K562 (cell line): Measurements from ENCODE around the gene CACNA1I. TPM values are rescaled to one million over a fixed set of nuclear protein-coding genes. Genes with fewer than 3 reads are reported as not detected.
A peak's percentile ranks its signal among the peaks of the same experiment; 100 is the strongest.

Experiments used
- ATAC-seq: fragments of 200-7000 bp; cut with Tn5 transposase; 3 replicates; pipeline ENCODE4 v1.9.1; 2020; ENCODE audit warnings: moderate library complexity
- BruUV-seq: library from RNA; stranded (reverse); fragments of 400-500 nt; replicated peaks from 2 replicates; lab custom pipeline; 2021; lab: Mats Ljungman, UMichigan
- CTCF ChIA-PET: fragments of 300-600 bp; formaldehyde crosslinking; extraction: SDS; loops from one replicate; lab custom pipeline; 2021; ENCODE audit warnings: low intra/inter-chr PET ratio; lab: Yijun Ruan, JAX
- POLR2A ChIA-PET: fragments of 300-600, 350-650 bp; sonication (Branson Sonifier 250); formaldehyde crosslinking; extraction: SDS; loops from one replicate; lab custom pipeline; 2021; ENCODE audit warnings: antibody characterized with exemption, inconsistent platforms; lab: Yijun Ruan, JAX
- DNase-seq, 4 experiments: peaks; one replicate each; pipeline versions ENCODE4 v3.0.0 to v3.0.0-alpha.2; 2011 to 2018; ENCODE audit warnings: low spot score in 3 of 4, mixed read lengths in 3 of 4; ENCODE audit errors: extremely low read depth in 1 of 4
- FAIRE-seq: peaks from 2 replicates; lab custom pipeline; 2011; peaks lifted over from hg19 to GRCh38; lab: Jason Lieb, UNC
- H2AFZ ChIP-seq: 2 replicates; pipeline ENCODE4 v1.6.0; 2011; ENCODE audit warnings: low read depth, low read length, control low read depth, inconsistent platforms
- H3K27ac ChIP-seq: fragments of 200-600 bp; 3 replicates; pipeline ENCODE4 v1.8.0; 2011; ENCODE audit warnings: low read depth, mild to moderate bottlenecking, control low read depth, inconsistent platforms, low read length, moderate library complexity, mixed read lengths; ENCODE audit errors: extremely low read depth
- H3K27me3 ChIP-seq, 2 experiments: fragments of 300-600 bp in 1 of 2; 2 replicates in 1 of 2; 3 replicates in 1 of 2; pipeline versions ENCODE4 v1.6.0 to v1.8.0; 2011; ENCODE audit warnings: inconsistent platforms in 2 of 2, low read length in 2 of 2, mild to moderate bottlenecking in 1 of 2, mixed read lengths in 1 of 2, moderate library complexity in 1 of 2; ENCODE audit not compliant: control insufficient read depth in 2 of 2, insufficient read depth in 2 of 2
- H3K36me3 ChIP-seq: fragments of 300-600 bp; 3 replicates; pipeline ENCODE4 v1.8.0; 2011; ENCODE audit warnings: mild to moderate bottlenecking, low read length, inconsistent platforms; ENCODE audit not compliant: control insufficient read depth, insufficient read depth
- H3K4me1 ChIP-seq, 2 experiments: fragments of 200-600 bp in 1 of 2; replicated peaks in 1 of 2; 2 replicates in 1 of 2; 3 replicates in 1 of 2; pipeline versions ENCODE4 v1.5.1 to v1.8.0; 2011; ENCODE audit warnings: inconsistent platforms in 2 of 2, low read length in 2 of 2, mild to moderate bottlenecking in 1 of 2, mixed read lengths in 1 of 2, moderate library complexity in 1 of 2; ENCODE audit not compliant: control insufficient read depth in 2 of 2, insufficient read depth in 2 of 2
- H3K4me2 ChIP-seq: 2 replicates; pipeline ENCODE4 v1.6.1; 2011; ENCODE audit warnings: low read length, control low read depth, inconsistent platforms, mixed read lengths; ENCODE audit not compliant: insufficient read depth
- H3K4me3 ChIP-seq: fragments of 200-600 bp; sonication (generic), shearing (Covaris generic); 2 replicates; pipeline ENCODE4 v1.5.1; 2016; ENCODE audit warnings: control low read depth, inconsistent platforms
- H3K79me2 ChIP-seq: fragments of 200-600 bp; 3 replicates; pipeline ENCODE4 v1.8.0; 2011; ENCODE audit warnings: low read length, inconsistent platforms; ENCODE audit not compliant: control insufficient read depth, insufficient read depth
- H3K9ac ChIP-seq, 2 experiments: 2 replicates each; pipeline versions ENCODE4 v1.6.0 to v1.6.1; 2011; ENCODE audit warnings: low read depth in 2 of 2, low read length in 2 of 2, control low read depth in 1 of 2, inconsistent platforms in 1 of 2, mild to moderate bottlenecking in 1 of 2, mixed read lengths in 1 of 2; ENCODE audit not compliant: insufficient read depth in 1 of 2
- H3K9me1 ChIP-seq: one replicate; pipeline ENCODE4 v1.6.0; 2011; ENCODE audit warnings: inconsistent platforms, mild to moderate bottlenecking, low read length, moderate library complexity; ENCODE audit not compliant: control insufficient read depth, insufficient read depth
- H3K9me3 ChIP-seq: replicated peaks from 2 replicates; pipeline ENCODE4 v1.5.1; 2011; ENCODE audit warnings: low read depth, low read length, inconsistent platforms; ENCODE audit not compliant: control insufficient read depth, insufficient read depth
- H4K20me1 ChIP-seq: replicated peaks from 2 replicates; pipeline ENCODE4 v1.6.1; 2011; ENCODE audit warnings: low read length, inconsistent platforms, mixed read lengths; ENCODE audit not compliant: control insufficient read depth, insufficient read depth
- BCOR ChIP-seq: fragments of 450-650 bp; IDR thresholded peaks from 2 replicates; pipeline ENCODE4 v1.6.1; 2016
- HNRNPH1 ChIP-seq: fragments of 200-400 bp; formaldehyde crosslinking; optimal IDR thresholded peaks from 2 replicates; pipeline ENCODE3; 2017; ENCODE audit warnings: low read depth, mild to moderate bottlenecking, low read length, moderate library complexity
- KLF1 ChIP-seq: fragments of 450-650 bp; IDR thresholded peaks from 2 replicates; pipeline ENCODE4 v1.6.1; 2016; ENCODE audit warnings: missing genetic modification characterization, missing compliant biosample characterization
- RBBP5 ChIP-seq: fragments of 200-600 bp; sonication (generic); IDR thresholded peaks from 2 replicates; pipeline ENCODE4 v1.6.1; 2012; ENCODE audit warnings: borderline replicate concordance, mild to moderate bottlenecking, low read length, control low read depth, inconsistent platforms; ENCODE audit not compliant: insufficient read depth, poor library complexity, severe bottlenecking
- SMARCA5 ChIP-seq: fragments of 450-650 bp; IDR thresholded peaks from 2 replicates; pipeline ENCODE4 v1.6.1; 2016
- SP2 ChIP-seq: IDR thresholded peaks from 2 replicates; pipeline ENCODE4 v1.6.1; 2011; ENCODE audit warnings: mild to moderate bottlenecking, low read depth, low read length, moderate library complexity; ENCODE audit not compliant: poor library complexity, severe bottlenecking; ENCODE audit errors: extremely low read depth
- USF1 ChIP-seq: sonication (generic); formaldehyde crosslinking; IDR thresholded peaks from 2 replicates; pipeline ENCODE4 v1.9.0; 2022; ENCODE audit warnings: mild to moderate bottlenecking, missing genetic modification reagents
- ZNF407 ChIP-seq: fragments of 450-650 bp; IDR thresholded peaks from 2 replicates; pipeline ENCODE4 v1.6.1; 2016; ENCODE audit warnings: low read depth
- WGBS: fragments of 100-300 bp; shearing (Covaris generic); methylation state at CpG from one replicate; pipeline ENCODE4 v1.1.6; 2016; ENCODE audit warnings: low coverage, mixed read lengths; ENCODE audit not compliant: insufficient coverage; ENCODE audit errors: missing lambda C conversion rate; 5-methylcytosine and 5-hydroxymethylcytosine counted together
- in situ Hi-C: fragments of 300-500 bp; cut with MboI; formaldehyde crosslinking; loops from 4 replicates; pipeline ENCODE4 v1.15.0; 2018; ENCODE audit warnings: inconsistent platforms, mixed read lengths
- intact Hi-C: fragments of 100-400 bp; cut with micrococcal nuclease; formaldehyde crosslinking; loops from 2 replicates; pipeline ENCODE4 v1.14.2; 2022
- polyA plus RNA-seq, 8 experiments: library from polyadenylated mRNA; depleted of rRNA in 4 of 8; stranded (reverse) in 5 of 8; unstranded in 3 of 8; fragments of >200 nt; fragmentation: Nextera tagmentation in 2 of 8; fragmentation: Illumina TruSeq in 1 of 8; extraction: Ambion mirVana in 2 of 8; extraction: Trizol in 1 of 8; gene quantifications; 2 replicates each; pipeline versions ENCODE4 v1.2.1 to v1.2.3, GENCODE V29; 2011 to 2014; ENCODE audit warnings: inconsistent platforms in 1 of 8, missing spikeins in 1 of 8
- total RNA-seq, 7 experiments: library from RNA; depleted of rRNA in 6 of 7; stranded (reverse); fragments of >200 nt in 6 of 7; fragmentation: Illumina TruSeq in 2 of 7; extraction: Trizol in 2 of 7; gene quantifications; 2 replicates each; pipeline versions ENCODE4 v1.2.1 to v1.2.3, GENCODE V29; 2011 to 2021; ENCODE audit warnings: low replicate concordance in 1 of 7
- TF ChIP-seq, protein P1 (sequence below), 2 experiments: fragments of 450-650 bp; IDR thresholded peaks; 2 replicates each; pipeline ENCODE4 v1.6.1; 2016

Gene CACNA1I
- total and polyA plus RNA-seq, 9 of the 15 experiments (the other 6 are each of a cell fraction or from before 2014, with no cell fraction given) = 0.01 to 0.79 (median 0.32) TPM; not detected in 1

DNA sequence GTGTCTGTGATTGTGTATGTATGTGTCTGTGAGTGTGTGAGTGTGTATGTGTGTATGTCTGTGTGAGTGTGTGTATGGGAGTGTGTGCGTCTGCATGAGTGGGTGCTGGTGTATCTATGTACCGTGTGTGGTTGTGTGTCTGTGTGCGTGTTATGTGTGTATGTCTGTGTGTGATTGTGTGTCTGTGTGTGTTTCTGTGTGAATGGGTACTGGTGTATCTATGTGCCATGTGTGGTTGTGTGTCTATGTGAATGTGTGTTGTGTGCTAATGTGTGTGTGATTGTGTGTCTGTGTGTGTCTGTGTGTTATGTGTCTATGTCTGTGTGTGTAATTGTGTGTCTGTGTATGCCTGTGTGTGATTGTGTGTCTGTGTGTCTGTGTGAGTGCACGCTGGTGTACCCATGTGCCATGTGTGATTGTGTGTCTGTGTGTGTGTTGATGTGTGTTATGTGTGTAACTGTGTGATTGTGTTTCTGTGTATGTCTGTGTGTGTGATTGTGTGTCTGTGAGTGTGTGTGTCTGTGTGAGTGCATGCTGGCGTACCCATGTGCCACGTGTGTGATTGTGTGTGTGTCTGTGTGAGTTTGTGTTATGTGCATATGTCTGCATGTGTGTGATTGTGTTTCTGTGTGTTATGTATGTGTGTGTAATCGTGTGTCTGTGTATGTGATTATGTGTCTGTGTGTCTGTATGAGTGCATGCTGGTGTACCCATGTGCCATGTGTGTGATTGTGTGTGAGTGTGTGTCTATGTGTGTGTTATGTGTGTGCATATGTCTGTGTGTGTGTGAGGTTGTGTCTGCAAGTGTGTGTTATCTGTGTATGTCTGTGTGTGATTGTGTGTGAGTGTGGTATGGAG, 6.8 kb upstream of the CACNA1I start:
- POLR2A ChIA-PET = no interaction called here
- no peak for ATAC-seq
- CTCF ChIA-PET = no interaction called here
- 0 out of 2 replicates have a peak, but pooled peaks have one; percentile 7 for TF ChIP-seq USF1 (CRISPR knock-in tag)
- TF ChIP-seq SMARCA5 = 0 out of 2 replicates have a peak, but pooled peaks have one; percentile 10
- TF ChIP-seq, protein P1, sequence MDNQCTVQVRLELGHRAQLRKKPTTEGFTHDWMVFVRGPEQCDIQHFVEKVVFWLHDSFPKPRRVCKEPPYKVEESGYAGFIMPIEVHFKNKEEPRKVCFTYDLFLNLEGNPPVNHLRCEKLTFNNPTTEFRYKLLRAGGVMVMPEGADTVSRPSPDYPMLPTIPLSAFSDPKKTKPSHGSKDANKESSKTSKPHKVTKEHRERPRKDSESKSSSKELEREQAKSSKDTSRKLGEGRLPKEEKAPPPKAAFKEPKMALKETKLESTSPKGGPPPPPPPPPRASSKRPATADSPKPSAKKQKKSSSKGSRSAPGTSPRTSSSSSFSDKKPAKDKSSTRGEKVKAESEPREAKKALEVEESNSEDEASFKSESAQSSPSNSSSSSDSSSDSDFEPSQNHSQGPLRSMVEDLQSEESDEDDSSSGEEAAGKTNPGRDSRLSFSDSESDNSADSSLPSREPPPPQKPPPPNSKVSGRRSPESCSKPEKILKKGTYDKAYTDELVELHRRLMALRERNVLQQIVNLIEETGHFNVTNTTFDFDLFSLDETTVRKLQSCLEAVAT (IDR thresholded peaks at IDR 0.05) = 0 out of 4 replicates have a peak, but pooled peaks of 1 of the 2 experiments have one; percentile 11
- peak; percentile 7; the same call in 1 of the 2 replicates for TF ChIP-seq BCOR
- TF ChIP-seq ZNF407 = no peak
- no peak for TF ChIP-seq HNRNPH1
- TF ChIP-seq RBBP5 = no peak
- TF ChIP-seq KLF1 (tag) = no peak
- TF ChIP-seq SP2 = no peak

More for the DNA sequence above, 6.8 kb upstream of the CACNA1I start:
- no TSS peak for BruUV-seq
- no peak overlapping the region for H3K4me2 ChIP-seq
- in situ Hi-C loops (no loop called here), intact Hi-C loops (no loop called here)
- H3K9me3 ChIP-seq = no peaks in the 10 kb centered on the region
- peaks cover 0 to 31% of the 10 kb centered on the region in 2 experiments; a peak in 3 of 5 replicates for H3K4me1 ChIP-seq
- no peak overlapping the region for H3K27ac ChIP-seq
- DNase-seq (no peak), FAIRE-seq (peak; percentile 54)
- no peak overlapping the region for H2AFZ ChIP-seq
- H3K9me1 ChIP-seq = no peaks in the 10 kb centered on the region
- H3K27me3 ChIP-seq = no peaks in the 10 kb centered on the region
- H3K36me3 ChIP-seq = no peaks in the 10 kb centered on the region
- H3K4me3 ChIP-seq = no peak overlapping the region
- no peaks in the 10 kb centered on the region for H3K79me2 ChIP-seq
- H3K9ac ChIP-seq = no peak overlapping the region
- no peaks in the 10 kb centered on the region for H4K20me1 ChIP-seq
- 43% methylated on average over 6 of the region's 7 CpGs for WGBS
